C4-2B (cell line): Measurements from ENCODE around the gene NUBPL.

Experiments used
- H3K27ac ChIP-seq: fragments of 450-650 bp; 2 replicates; pipeline ENCODE4 v1.5.1; 2017
- ZFX ChIP-seq: fragments of 450-650 bp; IDR thresholded peaks from 2 replicates; pipeline ENCODE4 v1.6.1; 2017
- TF ChIP-seq, protein P1 (sequence below): fragments of 450-650 bp; conservative IDR thresholded peaks from 2 replicates; pipeline ENCODE4 v1.5.1; 2017; ENCODE audit warnings: mild to moderate bottlenecking

Gene NUBPL

GRCh38 chr14:31894351-31894750 is 333.1 kb downstream of the NUBPL start:
- no peak overlapping the region for H3K27ac ChIP-seq
- TF ChIP-seq ZFX: no peak
- TF ChIP-seq, protein P1, sequence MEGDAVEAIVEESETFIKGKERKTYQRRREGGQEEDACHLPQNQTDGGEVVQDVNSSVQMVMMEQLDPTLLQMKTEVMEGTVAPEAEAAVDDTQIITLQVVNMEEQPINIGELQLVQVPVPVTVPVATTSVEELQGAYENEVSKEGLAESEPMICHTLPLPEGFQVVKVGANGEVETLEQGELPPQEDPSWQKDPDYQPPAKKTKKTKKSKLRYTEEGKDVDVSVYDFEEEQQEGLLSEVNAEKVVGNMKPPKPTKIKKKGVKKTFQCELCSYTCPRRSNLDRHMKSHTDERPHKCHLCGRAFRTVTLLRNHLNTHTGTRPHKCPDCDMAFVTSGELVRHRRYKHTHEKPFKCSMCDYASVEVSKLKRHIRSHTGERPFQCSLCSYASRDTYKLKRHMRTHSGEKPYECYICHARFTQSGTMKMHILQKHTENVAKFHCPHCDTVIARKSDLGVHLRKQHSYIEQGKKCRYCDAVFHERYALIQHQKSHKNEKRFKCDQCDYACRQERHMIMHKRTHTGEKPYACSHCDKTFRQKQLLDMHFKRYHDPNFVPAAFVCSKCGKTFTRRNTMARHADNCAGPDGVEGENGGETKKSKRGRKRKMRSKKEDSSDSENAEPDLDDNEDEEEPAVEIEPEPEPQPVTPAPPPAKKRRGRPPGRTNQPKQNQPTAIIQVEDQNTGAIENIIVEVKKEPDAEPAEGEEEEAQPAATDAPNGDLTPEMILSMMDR: no peak

DNA sequence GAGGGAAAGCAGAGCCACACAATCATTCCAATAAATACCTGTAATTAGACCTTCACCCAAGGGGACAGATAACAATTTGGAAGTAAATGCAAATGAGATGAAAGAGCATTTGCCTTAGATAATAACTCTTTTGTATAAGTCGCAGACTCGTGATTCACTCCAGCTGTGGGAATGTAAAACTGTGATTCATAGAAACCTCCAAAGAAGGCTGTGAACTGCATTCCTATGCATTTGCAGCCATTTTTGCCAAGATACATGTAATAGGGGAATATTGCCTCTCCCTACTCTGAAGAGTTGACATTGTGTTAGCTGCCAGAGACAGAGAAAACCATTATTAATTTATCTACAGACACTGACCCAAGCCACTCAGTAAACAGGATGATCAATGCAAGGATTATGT is 334.0 kb downstream of the NUBPL start:
- no peak for TF ChIP-seq ZFX
- TF ChIP-seq, protein P1: no peak
- H3K27ac ChIP-seq: no peak overlapping the region

GRCh38 chr14:31895646-31896045 is 334.4 kb downstream of the NUBPL start:
- no peak overlapping the region for H3K27ac ChIP-seq
- TF ChIP-seq, protein P1: no peak
- no peak for TF ChIP-seq ZFX

DNA sequence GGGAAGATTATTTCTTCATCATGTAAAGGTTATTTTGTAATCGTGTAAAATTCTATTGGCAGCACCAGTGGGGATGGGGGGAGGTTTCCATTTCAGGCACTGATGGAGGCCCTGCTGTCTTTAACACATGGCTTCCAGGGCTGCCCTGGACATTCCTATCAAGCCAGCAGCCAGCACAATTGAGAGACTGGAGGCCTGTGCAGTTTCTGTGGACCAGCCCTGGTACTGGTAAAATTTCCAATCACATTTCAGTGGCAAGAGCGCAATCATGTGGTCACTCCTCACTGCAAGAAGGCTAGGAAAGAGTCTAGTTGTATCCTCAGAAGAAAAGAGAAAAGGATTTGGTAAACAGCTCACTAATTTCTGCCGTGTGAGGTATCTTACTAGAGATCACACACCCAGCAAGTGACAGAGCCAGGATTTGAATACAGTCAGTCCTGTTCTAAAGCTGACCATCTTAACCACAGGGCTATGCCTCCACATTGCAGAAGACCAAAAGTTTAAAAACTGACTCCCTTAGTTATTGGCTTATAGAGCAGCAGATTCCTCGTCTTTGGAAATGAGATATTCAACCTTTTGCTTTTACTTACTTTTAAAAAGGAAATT is 336.5 kb downstream of the NUBPL start:
- no peak overlapping the region for H3K27ac ChIP-seq
- TF ChIP-seq, protein P1: no peak
- no peak for TF ChIP-seq ZFX

GRCh38 chr14:31898838-31899528 is 337.8 kb downstream of the NUBPL start:
- H3K27ac ChIP-seq: no peak overlapping the region
- TF ChIP-seq, protein P1: no peak
- TF ChIP-seq ZFX: no peak

DNA sequence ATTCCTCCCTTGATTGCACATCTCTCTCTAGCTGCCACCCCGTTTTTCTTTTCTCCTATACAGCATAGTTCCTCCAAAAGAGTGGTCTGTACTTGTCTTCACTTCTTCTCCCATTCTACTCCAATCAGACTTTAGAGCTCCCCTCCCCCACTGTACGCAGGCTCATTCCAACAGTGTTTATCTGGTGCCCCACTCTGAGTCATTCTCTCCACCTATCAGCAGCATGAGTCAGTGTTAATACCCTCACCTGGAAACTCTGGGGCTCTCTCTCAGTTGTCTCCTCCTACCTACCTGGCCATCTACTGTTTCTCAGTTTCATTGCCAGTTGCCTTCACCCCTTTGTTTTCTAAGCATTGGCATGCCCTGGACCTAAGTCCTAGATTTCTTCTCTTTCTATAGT is 340.8 kb downstream of the NUBPL start:
- H3K27ac ChIP-seq: no peak overlapping the region
- TF ChIP-seq, protein P1: no peak
- no peak for TF ChIP-seq ZFX

DNA sequence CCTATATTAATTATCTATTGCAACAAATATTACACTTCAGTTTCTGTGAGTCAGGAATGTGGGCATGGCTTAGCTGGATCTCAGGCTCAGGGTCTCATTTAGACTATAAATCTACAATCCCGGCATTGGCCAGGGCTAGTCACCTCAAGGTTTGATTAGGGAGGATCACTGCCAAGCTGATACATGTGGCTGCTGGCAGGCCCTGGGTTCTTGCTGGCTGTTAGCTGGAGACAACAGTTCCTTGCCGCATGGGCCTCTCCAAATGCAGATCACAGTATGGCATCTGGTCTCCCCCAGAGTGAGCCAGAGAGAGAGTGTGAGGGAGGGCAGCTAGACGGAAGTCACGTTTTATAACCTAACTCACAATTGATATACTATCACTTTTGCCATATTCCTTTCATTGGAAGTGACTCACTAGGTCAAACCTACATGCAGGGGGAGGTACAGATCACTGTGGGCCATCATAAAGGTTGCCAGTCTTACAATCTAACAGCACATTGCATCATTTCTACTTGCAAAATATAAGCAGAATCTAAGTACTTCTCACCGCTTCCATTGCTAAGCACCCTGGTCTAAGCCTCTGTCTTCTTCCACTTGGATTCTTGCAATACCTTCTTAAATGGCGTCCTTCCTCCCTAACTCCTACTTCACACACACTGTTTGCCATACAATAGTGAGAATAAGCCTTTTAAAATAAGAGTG is 341.9 kb downstream of the NUBPL start:
- no peak for TF ChIP-seq ZFX
- TF ChIP-seq, protein P1: no peak
- no peak overlapping the region for H3K27ac ChIP-seq
